Measurements from ENCODE around the gene C9orf72.
"Not testable (repeated sequence)": the region's sequence is repeated elsewhere in the genome, so short reads cannot be mapped to it uniquely, and the experiment has no call there.

The C9orf72 gene, protein sequence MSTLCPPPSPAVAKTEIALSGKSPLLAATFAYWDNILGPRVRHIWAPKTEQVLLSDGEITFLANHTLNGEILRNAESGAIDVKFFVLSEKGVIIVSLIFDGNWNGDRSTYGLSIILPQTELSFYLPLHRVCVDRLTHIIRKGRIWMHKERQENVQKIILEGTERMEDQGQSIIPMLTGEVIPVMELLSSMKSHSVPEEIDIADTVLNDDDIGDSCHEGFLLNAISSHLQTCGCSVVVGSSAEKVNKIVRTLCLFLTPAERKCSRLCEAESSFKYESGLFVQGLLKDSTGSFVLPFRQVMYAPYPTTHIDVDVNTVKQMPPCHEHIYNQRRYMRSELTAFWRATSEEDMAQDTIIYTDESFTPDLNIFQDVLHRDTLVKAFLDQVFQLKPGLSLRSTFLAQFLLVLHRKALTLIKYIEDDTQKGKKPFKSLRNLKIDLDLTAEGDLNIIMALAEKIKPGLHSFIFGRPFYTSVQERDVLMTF

DNA sequence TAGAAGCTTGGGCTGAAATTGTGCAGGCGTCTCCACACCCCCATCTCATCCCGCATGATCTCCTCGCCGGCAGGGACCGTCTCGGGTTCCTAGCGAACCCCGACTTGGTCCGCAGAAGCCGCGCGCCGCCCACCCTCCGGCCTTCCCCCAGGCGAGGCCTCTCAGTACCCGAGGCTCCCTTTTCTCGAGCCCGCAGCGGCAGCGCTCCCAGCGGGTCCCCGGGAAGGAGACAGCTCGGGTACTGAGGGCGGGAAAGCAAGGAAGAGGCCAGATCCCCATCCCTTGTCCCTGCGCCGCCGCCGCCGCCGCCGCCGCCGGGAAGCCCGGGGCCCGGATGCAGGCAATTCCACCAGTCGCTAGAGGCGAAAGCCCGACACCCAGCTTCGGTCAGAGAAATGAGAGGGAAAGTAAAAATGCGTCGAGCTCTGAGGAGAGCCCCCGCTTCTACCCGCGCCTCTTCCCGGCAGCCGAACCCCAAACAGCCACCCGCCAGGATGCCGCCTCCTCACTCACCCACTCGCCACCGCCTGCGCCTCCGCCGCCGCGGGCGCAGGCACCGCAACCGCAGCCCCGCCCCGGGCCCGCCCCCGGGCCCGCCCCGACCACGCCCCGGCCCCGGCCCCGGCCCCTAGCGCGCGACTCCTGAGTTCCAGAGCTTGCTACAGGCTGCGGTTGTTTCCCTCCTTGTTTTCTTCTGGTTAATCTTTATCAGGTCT, at the start of gene C9orf72:
TSS of gene C9orf72 (minus strand) at position 564 of the 716 bp plus-strand sequence. CDS start 6,361 bp downstream, outside the sequence.
- DNase-seq = peak; percentile 54 to 88 (median 75)

DNA sequence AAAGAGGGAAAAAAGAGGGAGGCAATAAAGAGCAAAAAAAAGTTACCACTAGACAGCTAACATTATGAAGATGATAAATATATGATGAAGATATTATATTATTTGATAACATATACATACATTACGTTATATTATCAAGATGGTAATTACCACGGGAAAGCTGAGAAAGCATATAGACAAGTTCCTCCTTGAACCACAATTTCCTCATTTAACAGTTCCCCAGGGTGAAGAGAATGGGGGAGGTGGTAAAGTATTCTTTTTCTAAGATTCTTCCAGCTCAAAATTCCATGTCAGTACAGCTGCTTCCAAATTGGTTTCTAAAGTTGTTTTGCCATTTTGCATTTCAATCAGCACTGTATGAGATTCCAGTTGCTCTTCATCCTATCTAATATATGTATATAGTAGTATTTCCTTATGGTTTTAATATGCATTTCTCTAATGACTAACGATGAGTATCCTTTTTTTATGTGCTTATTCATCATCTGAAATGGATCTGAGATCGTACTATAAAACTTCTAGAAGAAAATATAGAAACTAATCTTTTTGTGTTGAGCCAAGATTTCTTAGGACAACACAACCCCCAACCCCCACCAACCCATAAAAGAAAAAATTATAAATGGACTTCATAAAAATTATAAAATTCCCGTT, 49.5 kb upstream of the C9orf72 start:
- DNase-seq = no peak

DNA sequence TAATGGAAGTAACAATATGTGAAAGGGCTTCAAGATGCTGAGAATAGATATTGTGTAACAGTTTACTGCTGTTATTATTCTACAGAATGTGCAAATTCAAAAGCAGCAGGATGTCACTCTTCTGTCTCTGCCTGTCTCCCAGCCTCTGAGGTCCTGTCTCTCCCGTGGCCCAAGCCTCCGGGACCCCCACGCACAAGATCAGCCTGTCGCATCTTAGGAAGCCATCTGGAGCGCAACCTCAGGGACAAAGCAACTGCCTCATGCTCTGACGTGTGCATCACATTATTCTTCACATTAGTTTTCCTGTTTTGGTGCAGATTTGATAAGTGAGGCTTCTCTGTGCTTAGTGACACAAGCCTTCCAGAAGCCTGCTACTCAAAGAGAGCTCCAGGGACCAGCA, 46.5 kb upstream of the C9orf72 start:
- no peak for DNase-seq

DNA sequence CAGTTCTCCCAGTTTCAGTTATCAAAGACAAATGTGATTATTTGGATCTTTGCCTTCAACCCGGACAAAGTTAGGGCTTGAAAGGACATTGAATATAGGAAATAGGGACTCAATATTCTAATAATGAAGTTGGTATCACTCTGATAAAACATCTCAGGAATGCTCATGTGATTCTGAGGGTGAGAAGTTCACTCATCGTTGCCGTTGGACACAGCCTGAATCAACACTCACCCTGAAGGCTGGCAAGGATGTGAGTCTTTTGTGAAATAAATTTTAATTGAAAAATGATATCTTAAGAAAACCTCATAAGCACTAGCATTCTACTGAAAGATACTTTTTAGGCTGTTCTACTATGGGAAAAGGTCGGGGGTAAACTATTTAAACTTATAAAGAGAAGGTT, 44.8 kb upstream of the C9orf72 start:
- DNase-seq = no peak

DNA sequence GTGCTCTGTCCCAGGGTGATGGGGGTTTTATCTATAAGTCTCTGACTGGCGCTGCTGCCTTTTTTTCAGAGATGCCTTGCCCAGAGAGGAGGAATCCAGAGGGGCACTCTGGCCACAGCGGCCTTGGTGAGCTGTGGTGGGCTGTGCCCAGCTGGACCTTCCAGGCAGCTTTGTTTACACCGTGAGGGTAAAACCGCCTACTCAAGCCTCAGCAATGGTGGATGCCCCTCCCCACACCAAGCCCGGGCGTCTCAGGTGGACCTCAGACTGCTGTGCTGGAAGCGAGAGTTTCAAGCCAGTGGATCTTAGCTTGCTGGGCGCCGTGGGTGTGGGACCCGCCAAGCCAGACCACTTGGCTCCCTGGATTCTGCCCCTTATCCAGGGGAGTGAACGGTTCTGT, 41.3 kb upstream of the C9orf72 start:
- no peak for DNase-seq

DNA sequence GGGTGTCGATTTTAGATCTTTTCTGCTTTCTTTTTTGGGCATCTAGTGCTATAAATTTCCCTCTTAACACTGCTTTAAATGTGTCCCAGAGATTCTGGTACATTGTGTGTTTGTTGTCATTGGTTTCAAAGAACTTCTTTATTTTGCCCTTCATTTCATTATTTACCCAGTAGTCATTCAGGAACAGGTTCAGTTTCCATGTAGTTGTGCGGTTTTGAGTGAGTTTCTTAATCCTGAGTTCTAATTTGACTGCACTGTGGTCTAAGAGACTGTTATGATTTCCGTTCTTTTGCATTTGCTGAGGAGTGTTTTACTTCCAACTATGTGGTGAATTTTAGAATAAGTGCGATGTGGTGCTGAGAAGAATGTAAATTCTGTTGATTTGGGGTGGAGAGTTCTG, 38.8 kb upstream of the C9orf72 start:
- DNase-seq = not testable (repeated sequence)

DNA sequence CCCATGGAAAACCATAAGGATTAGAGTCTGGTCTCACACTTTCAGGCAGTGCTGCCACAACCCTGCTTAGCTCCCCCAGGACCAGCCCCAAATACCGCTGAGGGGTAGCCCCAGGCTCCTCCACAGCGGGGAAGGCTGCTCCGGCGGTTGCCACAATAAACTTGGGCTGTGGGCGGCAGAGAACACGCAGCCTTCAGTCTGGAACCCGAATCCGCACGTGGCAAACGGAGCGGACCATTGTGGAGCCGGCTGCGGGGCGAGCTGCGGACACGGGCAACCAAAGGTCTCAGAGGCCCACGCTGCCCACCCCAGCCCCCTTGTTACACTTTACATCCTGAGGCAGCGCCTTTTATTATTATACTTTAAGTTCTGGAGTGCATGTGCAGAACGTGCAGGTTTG, 37.3 kb upstream of the C9orf72 start:
- no peak for DNase-seq

DNA sequence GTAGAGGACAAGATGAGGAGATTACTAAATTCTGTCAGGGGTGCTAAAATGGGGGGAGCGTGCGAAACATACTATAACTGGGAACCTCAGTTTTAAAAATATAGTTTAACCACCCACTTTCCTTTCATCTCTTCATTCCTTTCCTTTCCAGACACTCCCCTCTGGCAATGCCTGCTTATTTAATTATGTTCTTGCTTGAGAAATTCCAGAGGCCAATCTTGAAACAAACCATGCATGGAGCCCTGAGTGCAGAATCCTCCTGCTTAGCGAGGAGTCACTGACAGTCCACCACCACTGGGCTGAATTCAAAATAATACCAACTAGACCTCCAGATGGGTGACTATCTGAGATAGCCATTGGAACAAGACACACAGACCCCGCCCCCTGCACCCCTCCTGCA, 29.7 kb upstream of the C9orf72 start:
- DNase-seq = no peak

DNA sequence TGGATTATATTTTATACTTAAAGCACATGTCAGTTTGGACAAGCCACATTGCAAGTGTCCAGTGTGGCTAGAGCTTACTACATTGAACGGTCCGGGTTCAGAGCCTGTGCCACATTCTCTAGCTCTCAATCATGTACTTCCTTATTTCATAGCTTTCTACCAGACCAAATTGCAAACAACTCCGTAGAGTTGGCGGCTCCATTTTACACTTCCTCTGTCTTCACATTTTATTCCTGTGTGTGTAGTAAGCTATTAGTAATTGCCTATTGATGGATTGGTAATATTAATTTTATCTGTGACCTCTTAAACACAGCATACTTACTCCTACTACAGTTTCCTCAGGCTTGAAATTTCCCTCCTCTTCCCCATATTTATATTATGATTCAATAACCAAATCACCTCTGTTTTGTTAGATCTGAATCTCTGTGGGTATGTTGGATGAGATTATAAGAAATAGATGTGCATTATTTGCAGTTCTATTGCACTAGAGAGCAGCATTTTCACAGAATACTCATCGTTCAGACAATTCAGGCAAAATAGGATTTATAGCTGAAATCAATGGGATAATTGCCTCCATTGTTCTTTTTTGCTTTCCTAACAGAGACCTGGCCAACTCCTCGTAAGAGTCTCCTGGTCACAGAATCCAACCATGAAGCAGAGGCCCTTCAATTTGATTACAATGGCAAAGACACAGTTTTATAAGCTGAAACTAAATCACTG, 29.0 kb upstream of the C9orf72 start:
- DNase-seq = no peak

DNA sequence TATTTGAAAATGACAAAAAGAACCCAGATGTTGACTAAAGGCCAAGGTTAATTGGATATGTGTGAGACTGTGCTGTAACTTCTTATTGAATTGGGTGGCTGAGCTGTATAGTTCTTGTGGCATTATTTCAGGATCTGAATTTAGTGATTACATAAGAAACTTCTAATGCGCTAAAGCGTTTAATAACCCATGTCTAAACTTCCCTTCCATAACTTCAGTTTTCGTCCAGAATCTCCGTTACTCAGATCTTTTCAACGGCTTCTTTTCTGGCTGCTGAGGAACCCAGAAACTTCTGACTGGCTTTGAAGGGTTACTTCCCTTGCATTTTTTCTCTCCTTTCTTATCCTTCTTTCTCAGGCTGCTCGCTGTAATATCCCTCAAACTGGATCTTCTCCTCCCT, 28.1 kb upstream of the C9orf72 start:
- DNase-seq = no peak

DNA sequence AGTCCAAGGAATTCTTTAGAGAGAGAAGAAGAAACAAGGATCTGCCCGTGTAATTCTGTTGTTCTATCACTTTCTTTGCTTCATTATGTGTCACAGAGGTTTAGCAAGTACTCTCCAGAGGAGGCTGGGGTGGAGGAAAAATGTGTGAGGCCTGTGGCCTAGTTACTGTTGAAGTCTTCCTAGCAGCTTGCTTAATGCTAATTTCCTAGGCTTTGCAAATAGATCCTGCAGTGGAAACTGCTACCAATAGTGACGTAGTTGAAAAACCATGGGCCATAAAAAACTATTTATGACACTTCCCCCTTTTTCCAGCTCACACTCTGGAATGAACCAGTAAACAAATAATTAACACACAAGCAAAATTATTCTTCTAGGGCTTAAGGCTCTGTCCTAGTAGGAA, 27.0 kb upstream of the C9orf72 start:
- DNase-seq = no peak

DNA sequence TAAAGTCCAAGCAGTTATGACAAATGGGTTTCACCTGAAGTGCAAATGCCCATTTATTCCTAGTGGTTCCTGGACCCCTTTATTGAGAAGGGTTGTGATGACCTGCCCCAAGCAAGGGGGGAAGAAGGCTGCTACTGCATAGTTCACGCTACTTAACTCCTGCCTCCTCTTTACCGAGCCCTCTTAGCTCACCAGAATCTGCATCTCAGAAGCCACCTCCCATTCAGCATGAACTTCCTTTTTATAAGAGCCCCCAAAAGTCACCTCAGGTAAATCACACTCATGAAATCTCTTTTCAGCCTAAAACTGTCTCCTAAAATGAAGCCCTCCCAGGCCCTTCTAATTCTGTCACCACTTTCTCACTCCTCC, 26.6 kb upstream of the C9orf72 start:
- no peak for DNase-seq

DNA sequence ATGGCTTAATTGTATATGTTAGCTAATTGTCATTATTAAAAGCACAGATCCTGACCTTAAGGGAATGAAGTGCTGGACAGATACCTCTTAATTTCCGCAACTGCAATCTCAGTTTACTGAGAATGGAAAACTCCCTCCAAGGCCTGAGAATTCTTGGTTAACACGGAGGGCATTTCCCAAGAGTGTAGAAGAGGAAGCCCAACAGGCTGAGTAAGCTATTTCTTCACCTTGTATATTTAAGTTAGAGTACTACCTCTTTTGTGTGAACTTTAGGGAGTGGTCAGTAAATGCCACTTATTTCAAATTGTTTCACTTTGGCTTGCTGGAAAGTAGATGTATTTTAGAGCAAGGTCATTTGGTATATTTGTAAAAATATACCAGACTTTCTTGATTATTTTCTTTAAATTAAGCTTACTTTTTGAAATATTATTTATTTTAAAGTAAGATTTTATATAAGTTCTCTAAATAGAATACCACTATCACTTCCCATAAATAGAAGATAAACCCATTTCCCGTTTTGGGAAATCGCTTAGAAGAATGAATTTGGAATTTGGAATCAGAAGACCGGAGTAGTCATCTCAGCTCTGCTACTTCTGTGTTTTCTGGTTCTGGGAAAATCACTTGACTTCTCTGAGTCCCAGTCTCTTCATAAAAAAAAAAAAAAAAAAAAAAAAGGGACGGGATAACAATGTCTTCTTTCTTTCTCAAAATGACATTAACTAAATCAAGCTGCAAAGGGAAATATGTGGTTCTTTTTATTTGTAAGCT, 26.0 kb upstream of the C9orf72 start:
- no peak for DNase-seq

DNA sequence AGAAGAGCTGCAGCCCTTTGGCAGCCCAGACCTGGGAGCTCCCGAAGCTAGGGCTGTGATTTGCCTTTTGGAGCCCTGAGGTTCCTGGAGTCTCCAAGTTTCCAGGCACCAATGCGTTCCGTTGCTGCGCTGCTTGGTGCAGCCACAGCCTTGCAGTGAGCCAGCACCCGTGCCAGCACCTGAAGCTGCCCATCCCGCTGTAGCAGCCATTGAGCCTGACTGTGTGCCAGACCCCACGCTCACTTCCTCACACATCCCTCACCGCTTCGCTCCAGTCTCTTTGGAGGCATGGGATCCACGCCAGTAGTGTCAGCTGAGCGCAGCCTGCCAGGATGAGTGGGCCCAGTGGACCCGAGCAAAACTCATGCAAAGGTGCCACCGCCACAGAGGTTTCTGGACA, 22.5 kb upstream of the C9orf72 start:
- no peak for DNase-seq

DNA sequence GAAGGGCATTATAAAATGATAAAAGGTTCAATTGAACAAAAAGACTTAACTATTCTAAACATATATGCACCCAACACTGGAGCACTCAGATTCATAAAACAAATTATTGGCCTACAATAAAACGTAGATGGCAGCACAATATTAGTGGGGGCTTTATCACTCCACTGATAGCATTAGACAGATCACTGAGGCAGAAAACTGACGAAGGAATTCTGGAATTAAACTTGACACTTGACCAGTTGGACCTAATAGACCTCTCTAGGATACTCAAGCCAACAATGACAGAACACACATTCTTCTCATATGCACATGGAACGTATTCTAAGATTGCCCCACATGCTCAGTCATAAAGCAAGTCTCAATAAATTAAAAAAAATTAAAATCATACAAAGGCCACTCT, 18.4 kb upstream of the C9orf72 start:
- DNase-seq = no peak

DNA sequence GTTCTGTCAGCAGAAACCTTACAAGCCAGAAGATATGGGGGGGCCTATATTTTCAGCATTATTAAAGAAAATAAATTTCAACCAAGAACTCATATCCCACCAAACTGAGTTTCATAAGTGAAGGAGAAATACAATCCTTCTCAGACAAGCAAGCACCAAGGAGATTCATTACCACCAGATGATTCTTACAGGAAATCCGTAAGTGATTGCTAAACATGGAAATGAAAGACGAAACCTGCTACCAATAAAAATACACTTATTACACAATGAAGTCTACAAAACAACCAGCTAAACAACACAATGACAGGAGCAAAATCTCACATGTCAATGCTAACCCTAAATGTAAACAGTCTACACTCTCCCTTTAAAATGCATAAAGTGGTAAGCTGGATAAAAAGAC, 17.8 kb upstream of the C9orf72 start:
- DNase-seq = no peak

DNA sequence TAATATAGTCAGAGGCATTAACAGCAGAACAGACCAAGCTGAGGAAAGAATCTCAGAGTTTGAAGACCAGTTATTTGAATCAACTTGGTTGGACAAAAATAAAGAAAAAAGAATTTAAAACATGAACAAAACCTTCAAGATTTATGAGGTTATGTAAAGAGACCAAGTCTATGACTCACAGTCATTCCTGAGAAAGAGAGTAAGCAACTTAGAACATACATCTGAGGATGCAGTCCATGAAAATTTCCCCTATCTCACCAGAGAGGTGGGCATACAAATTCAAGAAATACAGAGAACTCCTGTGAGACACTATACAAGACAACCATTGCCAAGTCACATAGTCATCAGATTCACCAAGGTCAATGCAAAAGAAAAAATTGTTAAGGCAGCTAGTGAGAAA, 17.4 kb upstream of the C9orf72 start:
- no peak for DNase-seq

DNA sequence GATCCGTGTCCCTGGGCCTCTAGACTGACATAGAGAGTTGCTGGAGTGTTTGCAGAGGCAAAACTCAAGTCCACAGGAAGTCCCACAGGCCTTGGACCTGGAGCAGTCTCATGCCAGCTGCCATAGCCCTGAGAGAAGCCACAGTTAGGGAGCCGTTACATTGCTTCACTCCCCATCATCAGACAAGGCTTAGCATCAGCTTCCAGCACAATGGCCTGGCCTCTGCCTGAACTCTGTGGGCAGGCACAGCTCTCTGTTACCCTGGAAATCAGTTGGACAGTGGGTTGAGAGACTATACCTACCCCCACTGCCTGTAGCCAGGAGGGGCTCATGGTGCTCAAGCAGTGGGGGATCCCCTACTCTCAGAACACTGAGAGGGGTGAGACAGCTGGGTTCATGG, 16.2 kb upstream of the C9orf72 start:
- no peak for DNase-seq

DNA sequence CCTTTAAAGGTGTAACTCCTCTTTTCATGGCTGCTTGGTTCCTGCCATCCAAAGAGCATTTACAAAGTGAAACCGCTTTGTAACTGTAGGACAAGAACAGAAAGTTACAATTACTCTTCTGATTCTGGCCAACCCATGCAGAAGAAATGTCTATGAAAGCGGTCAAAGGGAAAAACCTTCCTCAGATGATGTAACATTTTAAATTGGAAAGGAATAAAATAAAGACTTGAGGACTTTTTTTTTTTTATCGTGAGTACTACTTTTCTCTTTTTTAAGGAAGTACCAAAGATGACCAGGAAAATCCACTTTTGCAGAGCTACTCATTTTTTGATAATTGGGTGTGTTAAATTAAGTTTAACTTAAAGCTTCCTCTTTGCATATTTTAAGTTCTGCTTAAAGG, 13.0 kb upstream of the C9orf72 start:
- DNase-seq = no peak

DNA sequence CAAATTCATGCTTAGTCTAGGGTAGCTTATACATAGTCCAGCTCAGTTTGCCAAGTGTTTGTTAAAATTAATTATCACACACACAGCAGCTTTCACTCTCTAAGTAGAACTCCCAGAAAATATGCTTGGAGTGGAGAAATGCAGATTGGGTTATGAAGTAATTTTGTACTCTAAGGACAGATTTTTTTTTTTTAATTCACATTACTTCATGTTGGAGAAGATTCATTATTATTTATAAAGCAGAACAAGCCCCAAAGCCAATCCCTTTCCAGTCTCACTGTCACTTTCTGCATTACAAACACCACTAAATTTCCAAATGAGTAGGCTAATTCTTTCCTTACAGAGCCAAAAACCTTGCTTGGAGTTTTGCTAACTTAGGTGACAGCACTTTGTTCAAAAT, 11.7 kb upstream of the C9orf72 start:
- DNase-seq = no peak

DNA sequence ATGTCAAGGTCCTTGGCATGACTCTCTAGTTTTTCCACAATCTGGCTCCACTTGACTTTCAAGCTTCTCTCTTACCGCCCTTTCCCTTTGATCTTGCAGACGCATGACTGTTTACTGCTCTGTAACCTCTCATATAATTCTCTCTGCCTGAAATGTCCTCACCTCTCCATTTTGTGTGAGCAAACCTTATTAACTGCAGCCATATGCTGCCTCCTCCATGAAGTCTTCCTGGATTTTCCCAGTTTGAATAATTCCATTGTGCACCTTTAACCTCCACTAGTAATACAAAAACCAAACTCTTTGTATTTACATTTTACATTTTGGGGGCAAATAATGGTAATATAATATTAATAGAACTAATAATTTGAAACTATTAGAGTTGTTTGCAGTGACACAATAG, 9.5 kb upstream of the C9orf72 start:
- DNase-seq = no peak

DNA sequence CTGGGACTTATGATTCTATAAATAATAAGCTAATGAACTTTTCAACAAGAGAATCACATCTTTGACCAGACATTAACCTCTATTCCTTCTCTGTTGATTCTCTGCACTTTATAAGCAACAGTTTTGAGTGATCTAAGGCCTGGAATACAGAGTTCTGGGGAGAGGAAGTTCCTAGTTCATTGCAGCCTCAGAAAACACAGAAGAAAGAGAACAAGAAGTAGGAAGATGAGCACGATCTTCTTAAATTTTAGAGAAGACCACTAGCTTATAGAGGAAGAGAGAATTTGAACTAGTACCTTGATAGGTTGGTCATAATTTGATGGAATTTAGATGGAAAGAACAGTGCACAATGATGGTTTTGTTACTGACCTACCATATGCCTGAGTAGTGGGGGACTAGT, 8.5 kb upstream of the C9orf72 start:
- DNase-seq = no peak

All from activated naive CD4-positive, alpha-beta T cell (primary cell).